Spleen (tissue), 11 donors: ENCODE measurements around the gene TBXAS1. TPM values are rescaled to one million over a fixed set of nuclear protein-coding genes. Genes with fewer than 3 reads are reported as not detected.
"Not testable (repeated sequence)": the region's sequence is repeated elsewhere in the genome, so short reads cannot be mapped to it uniquely, and the experiment has no call there.

ENCODE experiments used
- DNase-seq: peaks from one replicate; pipeline ENCODE4 v3.0.0-alpha.2; 2020
- H3K27ac ChIP-seq, 8 donors: fragments of 200-600 bp; sonication (generic) in 7 of 8; 1 replicate in 4 of 8; 2 replicates in 4 of 8; pipeline versions ENCODE4 v1.5.0 to v1.8.0; 2016 to 2021; ENCODE audit warnings: inconsistent platforms in 4 of 8, mild to moderate bottlenecking in 4 of 8, moderate library complexity in 1 of 8
- H3K27me3 ChIP-seq, 7 donors: fragments of 200-600 bp; sonication (generic) in 6 of 7; replicated peaks in 1 of 7; 1 replicate in 4 of 7; 2 replicates in 3 of 7; pipeline versions ENCODE4 v1.5.0 to v1.8.0; 2016 to 2021; ENCODE audit warnings: inconsistent platforms in 3 of 7, mild to moderate bottlenecking in 1 of 7
- H3K36me3 ChIP-seq, 6 donors: fragments of 200-600 bp; sonication (generic) in 5 of 6; 1 replicate in 4 of 6; 2 replicates in 2 of 6; pipeline versions ENCODE4 v1.5.0 to v1.8.0; 2016 to 2021; ENCODE audit warnings: inconsistent platforms in 2 of 6
- H3K4me1 ChIP-seq, 6 donors: fragments of 200-600 bp; sonication (generic) in 5 of 6; 1 replicate in 3 of 6; 2 replicates in 3 of 6; pipeline versions ENCODE4 v1.5.0 to v1.8.0; 2016 to 2021; ENCODE audit warnings: inconsistent platforms in 3 of 6
- H3K4me3 ChIP-seq, 8 donors: fragments of 200-600 bp; sonication (generic) in 7 of 8; 1 replicate in 4 of 8; 2 replicates in 4 of 8; pipeline versions ENCODE4 v1.5.0 to v1.8.0; 2016 to 2021; ENCODE audit warnings: inconsistent platforms in 4 of 8, mild to moderate bottlenecking in 4 of 8, moderate library complexity in 2 of 8
- H3K9me3 ChIP-seq, 8 donors: fragments of 200-600 bp; sonication (generic) in 7 of 8; 1 replicate in 4 of 8; 2 replicates in 4 of 8; pipeline versions ENCODE4 v1.5.0 to v1.8.0; 2016 to 2021; ENCODE audit warnings: inconsistent platforms in 4 of 8
- POLR2A ChIP-seq, 3 donors: fragments of 450-650 bp; IDR thresholded peaks; one replicate each; pipeline ENCODE4 v1.5.1; 2017; ENCODE audit warnings: antibody characterized with exemption in 3 of 3, mild to moderate bottlenecking in 1 of 3
- POLR2AphosphoS5 ChIP-seq, 3 donors: sonication (generic); formaldehyde crosslinking; IDR thresholded peaks; one replicate each; pipeline ENCODE4 v1.5.1; 2017; ENCODE audit warnings: antibody characterized with exemption in 3 of 3
- WGBS, 5 donors: extraction: QIAGEN DNeasy Blood & Tissue Kit in 3 of 5; methylation state at CpG; one replicate each; pipeline versions ENCODE4 v1.1.5 to v1.1.7; 2013 to 2018; 5-methylcytosine and 5-hydroxymethylcytosine counted together
- intact Hi-C: fragments of 100-400 bp; cut with DNase I; formaldehyde crosslinking; loops from one replicate; pipeline ENCODE4 v1.15.0; 2023; ENCODE audit warnings: low total_unique reads
- polyA plus RNA-seq, 3 donors: library from polyadenylated mRNA; stranded (reverse); fragments of 200-250 nt; gene quantifications; one replicate each; pipeline ENCODE4 v1.2.1, GENCODE V29; 2013
- total RNA-seq, 7 donors: library from RNA; depleted of rRNA in 3 of 7; stranded (reverse); fragments of >200 nt in 3 of 7; fragmentation: NEBNext Ultra II Directional in 4 of 7; extraction: Animal tissue kit (Norgen Biotek cat#: 25700) in 4 of 7; gene quantifications; one replicate each; pipeline versions ENCODE4 v1.1.0 to v1.2.1, GENCODE V29; 2016 to 2021
- TF ChIP-seq, protein P1 (sequence below), 11 experiments: fragments of 200-600 bp in 7 of 11; fragments of 450-650 bp in 4 of 11; sonication (generic) in 4 of 11; IDR thresholded peaks in 8 of 11; conservative IDR thresholded peaks in 3 of 11; 1 replicate in 7 of 11; 2 replicates in 4 of 11; pipeline versions ENCODE4 v1.4.0 to v1.8.0; 2016 to 2021; ENCODE audit warnings: antibody characterized with exemption in 11 of 11, inconsistent platforms in 4 of 11, mild to moderate bottlenecking in 1 of 11
- donor health status: healthy with polysubstance abuse.
- donor health status: DM: no; HTN: no; CAD: no; lungs with moderate emphysema.
- donor health status: DM: no; HTN: no; CAD: no.
- donor health status: Bipolar disorder and iron deficiency.
- donor health status: healthy.
- donor health status: DM: no; HTN: no; CAD: no.
- donor health status: DM: yes; HTN: yes; CAD: no.

Gene TBXAS1
- total and polyA plus RNA-seq, 10 donors = 19.8 to 287 (median 147) TPM

DNA sequence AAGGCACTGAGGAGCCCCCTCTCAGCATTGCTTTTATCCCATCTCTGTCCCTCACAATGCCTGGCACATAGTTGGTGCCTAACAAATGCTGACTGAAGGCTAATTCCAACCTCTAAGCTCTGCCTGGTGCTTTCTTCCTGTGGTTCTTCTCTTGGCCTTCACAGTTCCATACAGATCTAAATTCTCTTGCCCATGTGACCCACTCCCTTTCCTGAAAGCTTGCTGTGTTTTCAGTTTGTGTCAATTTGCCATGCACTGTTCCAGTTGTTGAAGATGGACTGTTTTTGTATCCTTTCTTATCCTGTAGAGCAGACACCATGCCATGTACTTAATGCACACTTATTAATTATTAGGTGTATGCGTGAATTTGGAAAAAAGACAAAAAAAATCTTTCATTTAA is 9.2 kb downstream of the TBXAS1 start:
- no peak overlapping the region for H3K4me3 ChIP-seq
- peaks cover 3 to 33% (median 12%) of the 10 kb centered on the region in 6 donors for H3K4me1 ChIP-seq
- WGBS, 5 donors = 71 to 89% (median 84%) methylated on average over 1 of the region's 1 CpG
- peaks cover 0 to 31% (median 0%) of the 10 kb centered on the region in 6 donors for H3K36me3 ChIP-seq
- H3K27ac ChIP-seq = no peak overlapping the region
- H3K27me3 ChIP-seq = no peaks in the 10 kb centered on the region
- TF ChIP-seq POLR2A (IDR thresholded peaks at IDR 0.05) (no peak), POLR2AphosphoS5 (IDR thresholded peaks at IDR 0.05) (no peak)
- TF ChIP-seq, protein P1, sequence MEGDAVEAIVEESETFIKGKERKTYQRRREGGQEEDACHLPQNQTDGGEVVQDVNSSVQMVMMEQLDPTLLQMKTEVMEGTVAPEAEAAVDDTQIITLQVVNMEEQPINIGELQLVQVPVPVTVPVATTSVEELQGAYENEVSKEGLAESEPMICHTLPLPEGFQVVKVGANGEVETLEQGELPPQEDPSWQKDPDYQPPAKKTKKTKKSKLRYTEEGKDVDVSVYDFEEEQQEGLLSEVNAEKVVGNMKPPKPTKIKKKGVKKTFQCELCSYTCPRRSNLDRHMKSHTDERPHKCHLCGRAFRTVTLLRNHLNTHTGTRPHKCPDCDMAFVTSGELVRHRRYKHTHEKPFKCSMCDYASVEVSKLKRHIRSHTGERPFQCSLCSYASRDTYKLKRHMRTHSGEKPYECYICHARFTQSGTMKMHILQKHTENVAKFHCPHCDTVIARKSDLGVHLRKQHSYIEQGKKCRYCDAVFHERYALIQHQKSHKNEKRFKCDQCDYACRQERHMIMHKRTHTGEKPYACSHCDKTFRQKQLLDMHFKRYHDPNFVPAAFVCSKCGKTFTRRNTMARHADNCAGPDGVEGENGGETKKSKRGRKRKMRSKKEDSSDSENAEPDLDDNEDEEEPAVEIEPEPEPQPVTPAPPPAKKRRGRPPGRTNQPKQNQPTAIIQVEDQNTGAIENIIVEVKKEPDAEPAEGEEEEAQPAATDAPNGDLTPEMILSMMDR (IDR thresholded peaks at IDR 0.05 in 8 of 11, conservative IDR thresholded peaks at IDR 0.05 in 3 of 11) = no peak
- intact Hi-C loops = no loop called here
- H3K9me3 ChIP-seq = peaks cover 0 to 39% (median 13%) of the 10 kb centered on the region in 8 donors
- DNase-seq = no peak

DNA sequence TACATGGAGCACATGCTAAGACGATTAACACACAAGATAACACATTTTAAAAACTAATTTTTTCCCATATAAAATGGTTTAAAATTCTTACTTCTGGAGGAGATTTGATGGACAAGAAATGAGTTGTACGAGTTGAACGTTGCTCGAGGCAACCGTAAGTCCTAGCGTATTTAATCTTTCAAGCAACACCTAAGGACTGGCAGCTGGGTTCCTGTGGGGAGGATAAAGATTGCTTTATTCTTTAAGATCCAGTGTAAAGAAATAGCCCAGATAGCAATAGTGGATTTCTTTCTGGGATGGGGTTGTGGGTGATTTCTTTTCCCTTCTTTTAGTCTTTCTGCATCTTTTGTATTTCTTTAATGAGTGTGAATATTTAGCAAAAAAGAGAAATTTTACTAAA is 9.8 kb downstream of the TBXAS1 start:
- TF ChIP-seq POLR2A (IDR thresholded peaks at IDR 0.05) = no peak
- TF ChIP-seq POLR2AphosphoS5 (IDR thresholded peaks at IDR 0.05) = no peak
- TF ChIP-seq, protein P1 (IDR thresholded peaks at IDR 0.05 in 8 of 11, conservative IDR thresholded peaks at IDR 0.05 in 3 of 11) = no peak
- DNase-seq = no peak

DNA sequence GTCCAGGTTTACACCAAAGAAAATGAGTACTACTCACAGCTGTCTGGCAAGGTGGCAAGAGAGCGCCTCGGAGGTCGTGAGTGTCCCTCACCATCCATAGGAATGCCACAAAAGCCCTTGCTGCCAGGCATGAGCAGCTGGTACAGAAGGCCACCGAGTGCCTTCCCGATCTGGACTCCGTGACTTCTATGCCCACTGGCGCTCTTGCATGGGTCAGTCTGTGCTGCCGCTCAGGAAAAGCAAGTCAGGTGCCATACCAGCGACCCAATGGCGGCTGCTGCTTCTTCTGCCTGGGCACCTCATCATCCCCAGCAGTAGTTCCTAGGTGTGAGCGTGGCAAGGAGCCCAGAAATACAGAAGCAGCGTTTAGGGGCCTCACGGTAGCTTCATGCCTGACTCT is 11.7 kb downstream of the TBXAS1 start:
- intact Hi-C loops = no loop called here
- TF ChIP-seq POLR2A (IDR thresholded peaks at IDR 0.05) (no peak), POLR2AphosphoS5 (IDR thresholded peaks at IDR 0.05) (peak in 2 of 3 donors; percentile 31 to 37)
- TF ChIP-seq, protein P1 (IDR thresholded peaks at IDR 0.05 in 8 of 11, conservative IDR thresholded peaks at IDR 0.05 in 3 of 11) = no peak
- no peak overlapping the region for H3K27ac ChIP-seq
- peaks cover 0 to 17% (median 4%) of the 10 kb centered on the region in 8 donors for H3K9me3 ChIP-seq
- H3K27me3 ChIP-seq = no peaks in the 10 kb centered on the region
- peaks cover 0 to 36% (median 0%) of the 10 kb centered on the region in 6 donors for H3K36me3 ChIP-seq
- 93 to 98% (median 94%) methylated on average over 12 to 13 of the region's 13 CpGs for WGBS, 5 donors
- no peak overlapping the region for H3K4me3 ChIP-seq
- DNase-seq = no peak
- H3K4me1 ChIP-seq = peaks cover 3 to 51% (median 15%) of the 10 kb centered on the region in 6 donors

More for the DNA sequence above, 9.8 kb downstream of the TBXAS1 start:
- H3K36me3 ChIP-seq = peaks cover 0 to 31% (median 0%) of the 10 kb centered on the region in 6 donors
- H3K27me3 ChIP-seq = no peaks in the 10 kb centered on the region
- intact Hi-C loops = no loop called here
- peaks cover 0 to 33% (median 9%) of the 10 kb centered on the region in 8 donors for H3K9me3 ChIP-seq
- peaks cover 3 to 35% (median 12%) of the 10 kb centered on the region in 6 donors for H3K4me1 ChIP-seq
- no peak overlapping the region for H3K4me3 ChIP-seq
- WGBS, 5 donors = 83 to 96% (median 94%) methylated on average over 6 of the region's 6 CpGs
- no peak overlapping the region for H3K27ac ChIP-seq

DNA sequence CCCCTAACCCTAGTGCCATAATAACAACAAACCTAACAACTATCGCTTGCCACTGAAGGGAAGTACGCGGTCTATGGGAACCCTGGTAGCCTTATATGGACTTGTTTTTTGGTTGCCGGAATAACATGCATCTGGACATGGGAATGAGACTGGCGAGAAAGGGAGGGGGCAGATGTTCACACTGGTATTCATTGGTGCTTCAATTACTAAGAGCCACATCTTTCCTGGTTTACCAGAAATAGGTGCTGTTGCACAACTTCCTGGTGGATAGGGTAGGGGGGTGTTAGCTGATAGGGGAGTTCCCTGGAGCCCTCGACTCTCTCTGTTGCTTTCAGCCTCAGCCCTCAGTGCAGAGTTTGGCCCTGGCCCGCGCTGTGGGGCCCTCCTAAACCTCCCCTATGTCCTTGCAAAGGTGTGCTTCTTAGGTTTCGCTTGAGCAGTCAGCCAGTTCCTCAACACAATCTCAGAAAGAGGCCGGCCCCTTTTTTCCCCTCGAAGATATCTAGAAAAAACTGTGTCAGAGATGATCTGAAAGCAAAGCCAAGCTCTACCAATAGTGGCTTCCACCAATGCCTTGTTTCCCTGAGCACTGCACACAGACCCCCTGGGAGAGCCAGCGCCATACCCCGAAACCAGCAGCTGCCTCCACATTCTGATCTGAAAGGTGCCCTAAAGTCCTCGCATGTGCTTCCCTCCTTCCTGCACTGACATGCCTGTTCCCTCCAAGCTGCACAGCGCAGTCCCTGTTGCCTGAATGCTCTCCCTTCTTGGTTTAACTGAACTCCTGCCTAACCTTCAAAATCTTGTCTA is 13.5 kb downstream of the TBXAS1 start:
- 67 to 77% (median 72%) methylated on average over 15 of the region's 15 CpGs for WGBS, 5 donors
- H3K27ac ChIP-seq = peak overlapping the region in 4 of 8 donors; percentile 21 to 47 (median 31)
- peak overlapping the region in 2 of 8 donors; percentile 1 to 38 for H3K4me3 ChIP-seq
- intact Hi-C loops = no loop called here
- peaks cover 3 to 51% (median 15%) of the 10 kb centered on the region in 6 donors for H3K4me1 ChIP-seq
- no peak for DNase-seq
- no peaks in the 10 kb centered on the region for H3K9me3 ChIP-seq
- peaks cover 0 to 36% (median 0%) of the 10 kb centered on the region in 6 donors for H3K36me3 ChIP-seq
- no peaks in the 10 kb centered on the region for H3K27me3 ChIP-seq
- TF ChIP-seq POLR2AphosphoS5 (IDR thresholded peaks at IDR 0.05) (peak in 1 of 3 donors; percentile 35), POLR2A (IDR thresholded peaks at IDR 0.05) (no peak)
- TF ChIP-seq, protein P1 (IDR thresholded peaks at IDR 0.05 in 8 of 11, conservative IDR thresholded peaks at IDR 0.05 in 3 of 11) = no peak

DNA sequence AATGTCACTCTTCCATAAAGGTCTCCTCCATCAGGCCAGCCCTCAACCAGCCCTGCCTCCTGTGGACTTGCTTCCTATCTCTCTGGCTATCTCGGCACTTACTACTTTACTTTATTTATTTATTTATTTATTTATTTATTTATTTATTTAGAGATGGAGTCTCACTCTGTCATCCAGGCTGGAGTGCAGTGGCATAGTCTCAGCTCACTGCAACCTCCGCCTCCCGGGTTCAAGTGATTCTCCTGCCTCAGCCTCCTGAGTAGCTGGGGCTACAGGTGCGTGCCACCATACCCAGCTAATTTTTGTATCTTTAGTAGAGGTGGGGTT is 14.1 kb downstream of the TBXAS1 start:
- Histone ChIP-seq H3K27ac (peak overlapping the region in 3 of 8 donors; percentile 21 to 47 (median 26)), H3K4me1 (peaks cover 3 to 49% (median 15%) of the 10 kb centered on the region in 6 donors), H3K36me3 (peaks cover 0 to 41% (median 0%) of the 10 kb centered on the region in 6 donors)
- H3K4me3 ChIP-seq, DNase-seq, H3K9me3 ChIP-seq, intact Hi-C loops, H3K27me3 ChIP-seq: not testable (repeated sequence)
- WGBS, 5 donors = 95 to 99% (median 99%) methylated on average over 4 of the region's 4 CpGs
